AG10803 (cell line): ENCODE results near the gene CLIC6.
"Not testable (repeated sequence)": the region's sequence is repeated elsewhere in the genome, so short reads cannot be mapped to it uniquely, and the experiment has no call there.

Experiments
- DNase-seq: peaks from one replicate; pipeline ENCODE4 v3.0.0; 2010; ENCODE audit warnings: low read depth
- H3K4me3 ChIP-seq: 2 replicates; pipeline ENCODE4 v1.5.1; 2011; ENCODE audit warnings: mild to moderate bottlenecking, low read length, control low read depth
- CTCF ChIP-seq: conservative IDR thresholded peaks from 2 replicates; pipeline ENCODE4 v1.5.1; 2011; ENCODE audit warnings: mild to moderate bottlenecking, low read length, control low read depth, inconsistent platforms

Gene CLIC6

DNA sequence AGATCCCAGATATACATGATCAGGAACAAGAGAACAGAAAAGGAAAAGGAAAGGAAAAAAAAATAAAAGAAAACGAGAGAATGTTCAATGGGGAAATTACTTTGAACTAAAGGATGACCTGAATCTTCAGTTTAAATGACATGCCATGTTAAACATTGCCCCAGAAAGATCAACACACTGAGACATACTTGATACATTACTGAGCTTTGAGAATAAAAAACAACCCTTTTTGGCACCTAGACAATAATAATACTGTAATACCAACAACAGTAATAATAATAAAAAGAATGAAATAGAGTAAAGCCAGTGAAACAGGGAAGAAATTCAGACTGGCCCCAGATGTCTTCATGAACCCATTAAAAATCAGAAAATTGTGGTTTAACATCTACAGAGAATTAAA lies 44.8 kb downstream of the CLIC6 start:
- no peak overlapping the region for H3K4me3 ChIP-seq
- no peak for TF ChIP-seq CTCF
- DNase-seq, result no peak

DNA sequence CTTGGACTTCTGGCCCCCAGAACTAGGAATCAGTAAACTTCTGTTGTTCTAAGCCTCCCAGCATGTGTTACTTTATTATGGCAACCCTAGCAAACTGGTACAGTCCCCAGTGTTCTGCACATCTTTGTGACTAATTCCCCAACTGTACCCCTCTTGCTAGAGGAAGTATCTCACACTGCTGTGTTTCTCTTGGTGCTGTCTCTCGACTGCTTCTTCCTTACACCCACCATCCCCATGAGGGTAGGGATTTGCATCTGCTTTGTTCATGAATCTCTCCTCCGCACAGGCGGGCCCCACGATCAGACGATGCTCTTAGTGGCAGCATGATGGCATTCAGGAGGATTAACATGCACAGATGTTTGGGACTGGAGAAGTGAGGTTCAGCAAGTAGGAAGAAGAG lies 46.7 kb downstream of the CLIC6 start:
- DNase-seq, result no peak
- TF ChIP-seq CTCF, result no peak
- H3K4me3 ChIP-seq, result no peak overlapping the region

DNA sequence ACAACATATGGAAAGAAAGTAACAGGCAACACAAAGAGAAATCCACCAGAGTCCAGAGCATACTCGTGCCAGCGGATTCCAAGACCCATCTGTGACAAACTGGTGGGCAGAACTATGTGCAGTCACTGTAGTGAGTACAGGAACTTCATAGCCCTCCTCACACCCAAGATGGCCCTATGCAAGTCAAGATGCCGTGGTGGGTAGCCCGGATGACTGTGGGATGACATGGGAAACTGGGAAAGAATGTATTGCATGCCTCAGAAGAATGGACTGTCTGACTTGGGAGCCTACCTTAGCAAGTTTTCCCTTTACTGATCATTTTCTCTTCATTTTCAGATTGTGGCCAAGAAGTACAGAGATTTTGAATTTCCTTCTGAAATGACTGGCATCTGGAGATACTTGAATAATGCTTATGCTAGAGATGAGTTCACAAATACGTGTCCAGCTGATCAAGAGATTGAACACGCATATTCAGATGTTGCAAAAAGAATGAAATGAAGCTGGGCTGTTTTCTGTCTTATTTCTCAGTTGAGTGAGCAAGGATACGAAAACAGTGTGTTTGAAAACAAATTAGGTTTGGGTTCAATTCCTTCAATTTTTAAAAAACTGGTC lies 47.3 kb downstream of the CLIC6 start:
- H3K4me3 ChIP-seq, result no peak overlapping the region
- no peak for TF ChIP-seq CTCF
- no peak for DNase-seq

- H3K4me3 ChIP-seq, DNase-seq: not testable (repeated sequence)
These were observed 49.7 kb downstream of the CLIC6 start for GRCh38 chr21:34718529-34718928.

DNA sequence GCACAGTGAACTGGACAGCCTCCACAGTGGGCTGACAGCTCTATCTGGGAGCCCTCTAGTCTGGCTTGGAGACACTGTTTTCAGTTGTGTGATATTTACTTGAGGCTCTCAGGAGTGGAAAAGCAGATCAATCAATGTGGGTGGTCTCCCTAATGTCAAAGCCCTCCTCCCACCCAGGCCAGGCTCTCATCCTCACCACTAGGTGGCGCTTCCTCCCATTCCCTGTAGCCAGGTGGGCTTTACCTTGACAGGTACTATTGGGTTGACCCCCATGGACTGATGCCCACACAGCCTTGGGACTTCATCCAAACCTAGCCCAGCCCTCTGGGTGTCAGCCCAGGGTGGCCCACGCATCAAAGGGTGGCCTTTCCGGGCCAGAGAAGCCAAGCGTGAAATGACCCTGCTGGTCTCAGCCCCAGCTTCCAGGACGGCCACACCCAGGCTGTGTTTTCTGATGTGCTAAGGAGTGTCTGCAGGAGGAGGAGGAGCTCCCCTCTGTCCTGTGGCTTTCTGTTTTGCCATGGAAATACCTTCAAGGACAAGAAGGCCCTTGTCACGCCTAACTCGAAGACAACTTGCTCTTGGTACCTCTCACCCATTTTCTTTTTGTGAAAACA lies 54.0 kb downstream of the CLIC6 start:
- H3K4me3 ChIP-seq, result no peak overlapping the region
- peak; percentile 33 for TF ChIP-seq CTCF
- DNase-seq, result no peak

DNA sequence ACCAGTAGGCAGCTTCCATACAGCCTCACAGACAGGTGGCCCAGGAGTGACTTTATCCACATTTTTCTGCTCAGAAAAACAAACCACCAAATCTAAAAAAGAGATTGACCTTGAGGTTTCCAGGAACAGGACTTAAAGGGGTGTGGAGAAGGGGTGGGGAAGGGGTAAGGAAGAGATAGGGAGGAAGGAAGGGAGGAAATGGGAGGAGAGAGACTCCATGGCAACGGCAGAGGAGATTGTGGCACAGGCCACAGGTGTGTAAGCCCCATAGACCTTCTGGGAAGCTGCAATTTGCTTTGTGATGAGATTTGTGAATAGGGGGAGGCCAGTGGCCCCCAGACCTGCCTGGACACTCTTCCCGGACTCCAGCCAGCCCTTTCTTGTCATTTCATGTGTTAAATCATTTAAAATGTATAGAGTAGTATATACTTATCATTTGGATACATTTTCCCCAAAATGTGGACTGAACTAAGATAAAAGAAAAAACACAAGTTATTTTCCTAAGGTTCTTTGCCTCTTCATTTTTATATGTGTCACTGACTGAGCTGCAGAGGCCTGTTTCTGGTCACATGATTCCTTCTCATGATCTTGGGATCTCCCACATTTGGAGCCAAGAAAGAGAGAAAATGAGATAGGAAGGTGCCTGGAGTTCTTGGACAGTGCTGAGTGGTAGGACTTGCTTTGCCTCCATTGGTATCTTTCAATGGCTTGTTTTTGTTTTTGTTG lies 55.5 kb downstream of the CLIC6 start:
- DNase-seq, result no peak
- no peak for TF ChIP-seq CTCF
- H3K4me3 ChIP-seq, result no peak overlapping the region

GRCh38 chr21:34724857-34725195 lies 56.0 kb downstream of the CLIC6 start:
- TF ChIP-seq CTCF, result no peak
- peak; percentile 71 for DNase-seq
- H3K4me3 ChIP-seq, result no peak overlapping the region
